H1 (cell line): ENCODE data around the gene NOS1AP. TPM values are rescaled to one million over a fixed set of nuclear protein-coding genes. Genes with fewer than 3 reads are reported as not detected.

Experiments
- CTCF ChIA-PET: fragments of 300-600 bp; sonication (Branson Sonifier 250); formaldehyde crosslinking; loops from one replicate; lab custom pipeline; 2021; ENCODE audit not compliant: partially characterized antibody; lab: Charles Lee
- POLR2A ChIA-PET: fragments of 300-600 bp; sonication (Branson Sonifier 250); formaldehyde crosslinking; loops from one replicate; lab custom pipeline; 2021; ENCODE audit warnings: inconsistent platforms; ENCODE audit not compliant: partially characterized antibody; lab: Charles Lee
- DNase-seq, 2 experiments: peaks; one replicate each; pipeline versions ENCODE4 v3.0.0 to v3.0.0-alpha.2; 2010 to 2022; ENCODE audit warnings: low spot score in 2 of 2, low read depth in 1 of 2, mixed read lengths in 1 of 2
- FAIRE-seq: peaks from 2 replicates; lab custom pipeline; 2011; peaks lifted over from hg19 to GRCh38; lab: Jason Lieb, UNC
- H2AFZ ChIP-seq: 2 replicates; pipeline ENCODE4 v1.8.1; 2012; ENCODE audit warnings: low read length, inconsistent platforms
- H2AK5ac ChIP-seq: 2 replicates; pipeline ENCODE4 v1.6.1; 2013; ENCODE audit warnings: low read depth, low read length
- H2BK120ac ChIP-seq: replicated peaks from 2 replicates; pipeline ENCODE3; 2013; ENCODE audit warnings: low read depth, low read length, inconsistent platforms
- H2BK12ac ChIP-seq: 2 replicates; pipeline ENCODE4 v1.6.1; 2013; ENCODE audit warnings: low read depth, low read length
- H2BK15ac ChIP-seq: 2 replicates; pipeline ENCODE4 v1.6.1; 2013; ENCODE audit warnings: low read length
- H2BK20ac ChIP-seq: 2 replicates; pipeline ENCODE4 v1.6.1; 2013; ENCODE audit warnings: low read length
- H2BK5ac ChIP-seq: 2 replicates; pipeline ENCODE4 v1.6.1; 2013; ENCODE audit warnings: low read depth, low read length
- H3K14ac ChIP-seq: 2 replicates; pipeline ENCODE4 v1.6.1; 2013; ENCODE audit warnings: inconsistent platforms; ENCODE audit not compliant: insufficient read length
- H3K18ac ChIP-seq: 2 replicates; pipeline ENCODE4 v1.6.1; 2013; ENCODE audit warnings: low read length; ENCODE audit errors: extremely low read depth
- H3K23ac ChIP-seq: 2 replicates; pipeline ENCODE4 v1.6.1; 2013; ENCODE audit warnings: inconsistent platforms; ENCODE audit not compliant: insufficient read length
- H3K23me2 ChIP-seq: 2 replicates; pipeline ENCODE4 v1.6.1; 2013; ENCODE audit warnings: low read depth, low read length
- H3K27ac ChIP-seq: 2 replicates; pipeline ENCODE4 v1.6.1; 2011; ENCODE audit warnings: low read depth, low read length, inconsistent platforms
- H3K27me3 ChIP-seq, 4 experiments: replicated peaks in 1 of 4; 1 replicate in 1 of 4; 2 replicates in 3 of 4; pipeline versions ENCODE4 v1.6.1 to v1.8.1; 2011 to 2013; ENCODE audit warnings: low read length in 3 of 4, mild to moderate bottlenecking in 3 of 4, inconsistent platforms in 2 of 4, mixed read lengths in 2 of 4, moderate library complexity in 1 of 4; ENCODE audit not compliant: control insufficient read depth in 3 of 4, insufficient read depth in 3 of 4; ENCODE audit errors: extremely low read depth in 1 of 4
- H3K36me3 ChIP-seq, 4 experiments: 2 replicates each; pipeline versions ENCODE4 v1.6.1 to v1.8.1; 2011 to 2013; ENCODE audit warnings: mild to moderate bottlenecking in 4 of 4, low read length in 3 of 4, moderate library complexity in 2 of 4, control low read depth in 1 of 4, inconsistent platforms in 1 of 4; ENCODE audit not compliant: insufficient read depth in 4 of 4, control insufficient read depth in 2 of 4
- H3K4ac ChIP-seq: replicated peaks from 2 replicates; pipeline ENCODE3; 2013; ENCODE audit warnings: low read length, low read depth, mixed read lengths, inconsistent platforms; ENCODE audit not compliant: insufficient read length
- H3K4me1 ChIP-seq, 4 experiments: replicated peaks in 1 of 4; 1 replicate in 1 of 4; 2 replicates in 3 of 4; pipeline versions ENCODE4 v1.6.1 to v1.8.1; 2011 to 2013; ENCODE audit warnings: low read length in 3 of 4, inconsistent platforms in 2 of 4, mixed read lengths in 1 of 4; ENCODE audit not compliant: insufficient read depth in 4 of 4, control insufficient read depth in 3 of 4
- H3K4me2 ChIP-seq, 2 experiments: 2 replicates each; pipeline versions ENCODE4 v1.6.1 to v1.8.1; 2011 to 2013; ENCODE audit warnings: low read depth in 2 of 2, low read length in 2 of 2, control low read depth in 1 of 2, inconsistent platforms in 1 of 2, mild to moderate bottlenecking in 1 of 2; ENCODE audit not compliant: insufficient read depth in 1 of 2
- H3K4me3 ChIP-seq, 4 experiments: fragments of 200-600, 300-600 bp in 1 of 4; sonication (generic), shearing (Covaris generic), sonication (Bioruptor Twin) in 1 of 4; 2 replicates each; pipeline versions ENCODE4 v1.5.1 to v1.8.1; 2011 to 2016; ENCODE audit warnings: low read length in 4 of 4, low read depth in 3 of 4, control low read depth in 2 of 4, inconsistent platforms in 2 of 4, mild to moderate bottlenecking in 2 of 4, mixed read lengths in 1 of 4, moderate library complexity in 1 of 4; ENCODE audit not compliant: insufficient read depth in 2 of 4; ENCODE audit errors: extremely low read depth in 1 of 4
- H3K56ac ChIP-seq: replicated peaks from 2 replicates; pipeline ENCODE3; 2013; ENCODE audit warnings: low read depth, mild to moderate bottlenecking, mixed read lengths, low read length, inconsistent platforms; ENCODE audit not compliant: insufficient read length
- H3K79me1 ChIP-seq: 2 replicates; pipeline ENCODE4 v1.6.1; 2013; ENCODE audit warnings: low read depth, low read length, control low read depth
- H3K79me2 ChIP-seq, 2 experiments: 2 replicates each; pipeline versions ENCODE4 v1.6.1 to v1.8.1; 2012 to 2013; ENCODE audit warnings: low read length in 2 of 2, mild to moderate bottlenecking in 2 of 2, inconsistent platforms in 1 of 2; ENCODE audit not compliant: insufficient read depth in 2 of 2, control insufficient read depth in 1 of 2
- H3K9ac ChIP-seq, 4 experiments: replicated peaks in 1 of 4; 1 replicate in 1 of 4; 2 replicates in 3 of 4; pipeline versions ENCODE4 v1.6.1 to v1.8.1; 2011 to 2013; ENCODE audit warnings: low read depth in 3 of 4, low read length in 3 of 4, control low read depth in 2 of 4, mild to moderate bottlenecking in 2 of 4, moderate library complexity in 2 of 4, inconsistent platforms in 1 of 4; ENCODE audit errors: extremely low read depth in 1 of 4
- H3K9me3 ChIP-seq, 2 experiments: 2 replicates each; pipeline versions ENCODE4 v1.6.1 to v1.8.1; 2012 to 2013; ENCODE audit warnings: mild to moderate bottlenecking in 2 of 2, moderate library complexity in 2 of 2, control low read depth in 1 of 2, inconsistent platforms in 1 of 2, low read depth in 1 of 2, low read length in 1 of 2, mixed read lengths in 1 of 2; ENCODE audit not compliant: insufficient read depth in 2 of 2
- H4K20me1 ChIP-seq, 2 experiments: replicated peaks in 1 of 2; 2 replicates each; pipeline versions ENCODE3 to v1.8.1; 2011 to 2013; ENCODE audit warnings: inconsistent platforms in 2 of 2, low read length in 2 of 2, mild to moderate bottlenecking in 1 of 2; ENCODE audit not compliant: insufficient read depth in 2 of 2, control insufficient read depth in 1 of 2
- H4K5ac ChIP-seq: 2 replicates; pipeline ENCODE4 v1.6.1; 2013; ENCODE audit warnings: low read length, low read depth, mixed read lengths, inconsistent platforms; ENCODE audit not compliant: insufficient read length
- H4K8ac ChIP-seq: 2 replicates; pipeline ENCODE4 v1.8.0; 2013; ENCODE audit warnings: mild to moderate bottlenecking, moderate library complexity, low read length, inconsistent platforms; ENCODE audit not compliant: insufficient read depth; ENCODE audit errors: extremely low read depth
- H4K91ac ChIP-seq: replicated peaks from 2 replicates; pipeline ENCODE3; 2013; ENCODE audit warnings: low read length, mixed read lengths, inconsistent platforms; ENCODE audit not compliant: insufficient read length
- BACH1 ChIP-seq: IDR thresholded peaks from 2 replicates; pipeline ENCODE4 v1.6.1; 2012; ENCODE audit warnings: low read length, improper control_type of control experiment
- CHD2 ChIP-seq: IDR thresholded peaks from 2 replicates; pipeline ENCODE4 v1.6.1; 2012; ENCODE audit warnings: low read length, improper control_type of control experiment
- EGR1 ChIP-seq: IDR thresholded peaks from 2 replicates; pipeline ENCODE4 v1.6.1; 2011; ENCODE audit warnings: low read depth, low read length, borderline replicate concordance
- FOSL1 ChIP-seq: IDR thresholded peaks from 2 replicates; pipeline ENCODE4 v1.6.1; 2011; ENCODE audit warnings: mild to moderate bottlenecking, low read depth, low read length, moderate library complexity; ENCODE audit not compliant: insufficient read depth
- GTF2F1 ChIP-seq: IDR thresholded peaks from 2 replicates; pipeline ENCODE4 v1.6.1; 2012; ENCODE audit warnings: low read depth, low read length, improper control_type of control experiment, borderline replicate concordance
- KDM4A ChIP-seq: IDR thresholded peaks from one replicate; pipeline ENCODE4 v1.7.1; 2012; ENCODE audit warnings: low read depth, mild to moderate bottlenecking, moderate library complexity, low read length, inconsistent platforms; ENCODE audit not compliant: severe bottlenecking
- RFX5 ChIP-seq: IDR thresholded peaks from 2 replicates; pipeline ENCODE4 v1.6.1; 2011; ENCODE audit warnings: low read depth, low read length, improper control_type of control experiment, borderline replicate concordance
- SIN3A ChIP-seq, 2 experiments: IDR thresholded peaks in 1 of 2; conservative IDR thresholded peaks in 1 of 2; 2 replicates each; pipeline ENCODE4 v1.6.1; 2011 to 2012; ENCODE audit warnings: low read length in 2 of 2, improper control_type of control experiment in 1 of 2, low read depth in 1 of 2, mild to moderate bottlenecking in 1 of 2
- SP1 ChIP-seq: IDR thresholded peaks from 2 replicates; pipeline ENCODE4 v1.6.1; 2011; ENCODE audit warnings: low read depth, low read length
- SP2 ChIP-seq: IDR thresholded peaks from 2 replicates; pipeline ENCODE4 v1.6.1; 2012; ENCODE audit warnings: mild to moderate bottlenecking, low read length, inconsistent platforms
- SP4 ChIP-seq: IDR thresholded peaks from 2 replicates; pipeline ENCODE4 v1.6.1; 2012; ENCODE audit warnings: low read length, inconsistent platforms
- SRF ChIP-seq: IDR thresholded peaks from 2 replicates; pipeline ENCODE4 v1.6.1; 2011; ENCODE audit warnings: mild to moderate bottlenecking, low read depth, low read length, moderate library complexity
- whole genome bisulfite sequencing, 2 experiments: shearing (Covaris generic) in 1 of 2; methylation state at CpG; one replicate each; pipeline versions ENCODE4 v1.1.6 to v1.1.7; 2013 to 2015; ENCODE audit warnings: low lambda C conversion rate in 2 of 2, mixed read lengths in 2 of 2, inconsistent platforms in 1 of 2, low coverage in 1 of 2, missing lambda C conversion rate in 1 of 2; ENCODE audit not compliant: insufficient replicate concordance in 2 of 2, insufficient coverage in 1 of 2, insufficient read length in 1 of 2; ENCODE audit errors: extremely low coverage in 1 of 2, missing lambda C conversion rate in 1 of 2; 5-methylcytosine and 5-hydroxymethylcytosine counted together
- polyA plus RNA-seq, 7 experiments: library from polyadenylated mRNA; depleted of rRNA in 3 of 7; stranded (reverse) in 5 of 7; unstranded in 2 of 7; fragments of >200 nt in 5 of 7; fragments of 200-250 nt in 2 of 7; gene quantifications; 1 replicate in 5 of 7; 2 replicates in 1 of 7; 4 replicates in 1 of 7; pipeline versions ENCODE4 v1.2.1 to v1.2.3, GENCODE V29; 2011 to 2013; ENCODE audit warnings: missing spikeins in 2 of 7, mixed read lengths in 2 of 7
- total RNA-seq: library from RNA; stranded (reverse); fragmentation: NEBNext Ultra II Directional; extraction: Animal tissue kit (Norgen Biotek cat#: 25700); gene quantifications from 2 replicates; pipeline ENCODE4 v1.2.1, GENCODE V29; 2021

Gene NOS1AP
- total and polyA plus RNA-seq, 2 of the 8 experiments (the other 6 are each of a cell fraction or from before 2014, with no cell fraction given) = 2.4 to 12.1 TPM

DNA sequence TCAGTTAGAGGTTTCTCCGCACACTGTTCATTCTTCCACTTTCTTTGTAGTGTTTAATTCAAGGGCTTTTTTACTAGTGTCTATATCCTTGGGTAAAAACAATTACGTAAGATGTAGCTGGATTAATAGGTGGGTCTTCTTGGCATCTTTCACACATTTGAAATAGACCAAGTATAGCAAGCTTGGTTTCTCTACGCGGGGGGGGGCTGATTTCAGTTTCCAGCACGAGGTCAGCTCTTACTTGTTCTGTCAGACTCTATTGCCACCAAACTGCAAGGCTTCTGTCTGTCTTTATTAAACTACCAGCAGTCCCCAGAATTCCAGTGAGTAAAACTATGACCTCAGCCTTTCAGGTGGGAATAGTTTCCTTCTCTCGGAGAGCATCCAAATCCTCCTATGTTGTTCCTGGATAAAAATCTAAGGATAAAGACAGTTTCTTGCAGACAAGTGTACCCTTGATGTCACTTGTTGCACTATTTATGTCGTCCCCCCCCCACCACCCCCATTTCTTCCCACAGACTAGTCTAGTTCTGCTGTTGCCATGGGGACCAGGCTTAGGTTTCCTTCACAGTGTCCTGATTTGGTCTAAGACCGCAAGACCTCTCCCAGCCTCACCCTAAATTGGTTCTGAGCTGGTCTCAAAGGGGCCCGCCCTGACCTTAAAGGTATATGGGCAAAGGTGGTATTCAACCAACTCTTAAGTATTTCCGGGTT lies 290.2 kb downstream of the NOS1AP start:
- H2BK12ac ChIP-seq = no peak overlapping the region
- ChIA-PET CTCF (interaction anchor here (0.8 to 1.5 kb wide), 5 partner anchors 9 to 304 kb away, joined by 4 to 10 read pairs (median 4); no protein-coding TSS in a partner anchor), POLR2A (interaction anchor here (1.2 kb wide), 1 partner anchor 26 kb away, joined by 3 read pairs; no protein-coding TSS in a partner anchor)
- H3K79me2 ChIP-seq = no peaks in the 10 kb centered on the region
- no peak overlapping the region for H3K4me3 ChIP-seq
- H3K79me1 ChIP-seq = no peaks in the 10 kb centered on the region
- no peaks in the 10 kb centered on the region for H3K36me3 ChIP-seq
- no peak overlapping the region for H4K8ac ChIP-seq
- no peaks in the 10 kb centered on the region for H3K4me1 ChIP-seq
- H4K5ac ChIP-seq = no peak overlapping the region
- no peak overlapping the region for H3K4me2 ChIP-seq
- no peak overlapping the region for H3K18ac ChIP-seq
- H2AK5ac ChIP-seq = no peak overlapping the region
- no peak overlapping the region for H3K14ac ChIP-seq
- H3K23me2 ChIP-seq = no peaks in the 10 kb centered on the region
- no peak overlapping the region for H2BK15ac ChIP-seq
- H3K9me3 ChIP-seq = no peaks in the 10 kb centered on the region
- H3K27ac ChIP-seq = no peak overlapping the region
- H4K20me1 ChIP-seq = no peaks in the 10 kb centered on the region
- no peak overlapping the region for H2BK5ac ChIP-seq
- FAIRE-seq = no peak
- no peak overlapping the region for H2BK120ac ChIP-seq
- no peak overlapping the region for H3K56ac ChIP-seq
- H3K23ac ChIP-seq = no peak overlapping the region
- 85% methylated on average over 10 of the region's 10 CpGs; no CpG with 5 or more reads in 1 of the 2 experiments for WGBS, 2 experiments
- no peak overlapping the region for H2BK20ac ChIP-seq
- no peak overlapping the region for H4K91ac ChIP-seq
- H3K4ac ChIP-seq = no peak overlapping the region
- no peak for DNase-seq
- no peaks in the 10 kb centered on the region for H3K27me3 ChIP-seq
- no peak overlapping the region for H2AFZ ChIP-seq
- no peak overlapping the region for H3K9ac ChIP-seq
- TF ChIP-seq SP1 (no peak), FOSL1 (no peak), BACH1 (no peak), RFX5 (no peak), KDM4A (no peak), SP4 (no peak), CHD2 (no peak), SIN3A (conservative IDR thresholded peaks at IDR 0.05 in 1 of 2, IDR thresholded peaks at IDR 0.05 in 1 of 2; ENCODE audit: low read depth in 1 of 2, low read length in 2 of 2) (no peak), SP2 (no peak), EGR1 (no peak), SRF (no peak), GTF2F1 (no peak)
